K562 (cell line): Measurements from ENCODE around the gene CASP2.

ENCODE experiments used
- CTCF ChIP-seq, 3 experiments: IDR thresholded peaks in 2 of 3; conservative IDR thresholded peaks in 1 of 3; 2 replicates each; pipeline ENCODE4 v1.5.1; 2011 to 2012; ENCODE audit warnings: low read length in 3 of 3, mild to moderate bottlenecking in 3 of 3, control low read depth in 2 of 3, improper control_type of control experiment in 1 of 3, inconsistent platforms in 1 of 3, low read depth in 1 of 3, mixed read lengths in 1 of 3, moderate library complexity in 1 of 3; ENCODE audit not compliant: insufficient read depth in 2 of 3
- FOSL1 ChIP-seq: fragments of 200-800 bp; sonication (Bioruptor generic); conservative IDR thresholded peaks from 2 replicates; pipeline ENCODE4 v1.6.1; 2016; ENCODE audit warnings: missing genetic modification characterization, missing compliant biosample characterization
- IRF2 ChIP-seq: sonication (generic); formaldehyde crosslinking; IDR thresholded peaks from 2 replicates; pipeline ENCODE4 v1.8.1; 2022; ENCODE audit warnings: mild to moderate bottlenecking, missing genetic modification reagents
- MLLT1 ChIP-seq, 2 experiments: fragments of 450-650 bp; IDR thresholded peaks; 2 replicates each; pipeline ENCODE4 v1.6.1; 2016
- PHF8 ChIP-seq: fragments of 200-600 bp; sonication (generic); IDR thresholded peaks from 2 replicates; pipeline ENCODE4 v1.6.1; 2012; ENCODE audit warnings: mixed run types, mild to moderate bottlenecking, inconsistent platforms, low read length, moderate library complexity, borderline replicate concordance

GRCh38 chr7:143284591-143285469, 3.3 kb upstream of the CASP2 start, which contains the start of gene TMEM139:
- TF ChIP-seq MLLT1 (IDR thresholded peaks at IDR 0.05) (no peak), IRF2 (CRISPR knock-in tag) (no peak), CTCF (IDR thresholded peaks at IDR 0.05 in 2 of 3, conservative IDR thresholded peaks at IDR 0.05 in 1 of 3; ENCODE audit: insufficient read depth in 2 of 3, low read depth in 1 of 3, low read length in 3 of 3) (no peak), FOSL1 (tag) (no peak), PHF8 (no peak)
